SU-DHL-6 (cell line): ENCODE results near the gene RPS6KA2.

ENCODE experiments used
- H2AFZ ChIP-seq: fragments of 200-600 bp; sonication (generic); 2 replicates; pipeline ENCODE4 v1.6.1; 2014; ENCODE audit warnings: low read depth, mild to moderate bottlenecking, moderate library complexity, mixed read lengths, antibody characterized with exemption, low read length; ENCODE audit not compliant: severe bottlenecking
- H3F3A ChIP-seq: fragments of 200-600 bp; shearing (Covaris generic); 2 replicates; pipeline ENCODE4 v1.6.0; 2016; ENCODE audit warnings: antibody characterized with exemption, mild to moderate bottlenecking; ENCODE audit not compliant: insufficient read depth
- H3K27ac ChIP-seq: fragments of 200-600 bp; sonication (generic); 2 replicates; pipeline ENCODE4 v1.5.1; 2016; ENCODE audit warnings: low read depth, mild to moderate bottlenecking, low read length, moderate library complexity, mixed read lengths
- H3K27me3 ChIP-seq: fragments of 200-600 bp; sonication (generic), shearing (Covaris generic); 2 replicates; pipeline ENCODE4 v1.6.0; 2014; ENCODE audit warnings: mild to moderate bottlenecking, low read length
- H3K36me3 ChIP-seq: fragments of 200-600 bp; sonication (generic); 2 replicates; pipeline ENCODE4 v1.6.1; 2014; ENCODE audit warnings: mild to moderate bottlenecking, low read length, mixed read lengths
- H3K4me2 ChIP-seq: fragments of 300-600, 200-600 bp; shearing (Covaris generic), sonication (generic); 2 replicates; pipeline ENCODE4 v1.6.0; 2014; ENCODE audit warnings: low read length, low read depth, mild to moderate bottlenecking; ENCODE audit not compliant: poor library complexity, severe bottlenecking
- H3K4me3 ChIP-seq: fragments of 200-600 bp; sonication (generic); 2 replicates; pipeline ENCODE4 v1.5.1; 2014; ENCODE audit warnings: antibody characterized with exemption, low read length, mild to moderate bottlenecking, mixed read lengths; ENCODE audit not compliant: insufficient read depth, poor library complexity, severe bottlenecking
- H3K79me2 ChIP-seq: fragments of 200-600 bp; sonication (generic); 2 replicates; pipeline ENCODE4 v1.6.1; 2014; ENCODE audit warnings: mild to moderate bottlenecking, low read length, moderate library complexity; ENCODE audit not compliant: insufficient read depth
- H3K9ac ChIP-seq: fragments of 200-600 bp; sonication (generic); 2 replicates; pipeline ENCODE4 v1.7.0; 2014; ENCODE audit warnings: mild to moderate bottlenecking, low read length
- H3K9me2 ChIP-seq: fragments of 200-600 bp; sonication (generic); replicated peaks from 2 replicates; pipeline ENCODE4 v1.6.1; 2014; ENCODE audit warnings: low read length; ENCODE audit not compliant: insufficient read depth
- H3K9me3 ChIP-seq: fragments of 200-600 bp; sonication (generic); 2 replicates; pipeline ENCODE4 v1.6.1; 2014; ENCODE audit warnings: low read length, mixed read lengths; ENCODE audit not compliant: insufficient read depth
- H4K20me1 ChIP-seq: fragments of 200-600 bp; sonication (generic); 2 replicates; pipeline ENCODE4 v1.6.1; 2014; ENCODE audit warnings: low read depth, mild to moderate bottlenecking, antibody characterized with exemption, low read length, moderate library complexity, mixed read lengths
- CTCF ChIP-seq: fragments of 200-600 bp; sonication (generic); IDR thresholded peaks from one replicate; pipeline ENCODE4 v1.5.1; 2017; ENCODE audit warnings: antibody characterized with exemption, mild to moderate bottlenecking, low read length, moderate library complexity; ENCODE audit not compliant: insufficient read depth, poor library complexity, severe bottlenecking
- EZH2phosphoT487 ChIP-seq: fragments of 200-600 bp; sonication (generic), shearing (Covaris generic); conservative IDR thresholded peaks from 2 replicates; pipeline ENCODE4 v1.6.1; 2018; ENCODE audit warnings: mild to moderate bottlenecking, antibody characterized with exemption, low read length, moderate library complexity, mixed read lengths

RPS6KA2 gene

GRCh38 chr6:166418691-166419143, 208.3 kb downstream of the RPS6KA2 start:
- Histone ChIP-seq H3K27ac (no peak overlapping the region), H3K36me3 (no peaks in the 10 kb centered on the region), H2AFZ (no peak overlapping the region), H3K27me3 (no peaks in the 10 kb centered on the region), H3K4me2 (no peak overlapping the region), H3K9me2 (no peaks in the 10 kb centered on the region), H4K20me1 (no peaks in the 10 kb centered on the region), H3K79me2 (no peaks in the 10 kb centered on the region), H3K9ac (no peak overlapping the region), H3F3A (no peaks in the 10 kb centered on the region), H3K4me3 (no peak overlapping the region), H3K9me3 (no peaks in the 10 kb centered on the region)
- TF ChIP-seq CTCF (no peak), EZH2phosphoT487 (no peak)

- Histone ChIP-seq H3F3A (no peaks in the 10 kb centered on the region), H4K20me1 (no peaks in the 10 kb centered on the region), H3K27me3 (no peaks in the 10 kb centered on the region), H3K79me2 (no peaks in the 10 kb centered on the region), H3K9ac (no peak overlapping the region), H2AFZ (no peak overlapping the region), H3K9me2 (no peaks in the 10 kb centered on the region), H3K4me3 (no peak overlapping the region), H3K9me3 (no peaks in the 10 kb centered on the region), H3K27ac (no peak overlapping the region), H3K4me2 (no peak overlapping the region), H3K36me3 (no peaks in the 10 kb centered on the region)
- no peak for TF ChIP-seq EZH2phosphoT487
- TF ChIP-seq CTCF, result no peak
These were observed 209.8 kb downstream of the RPS6KA2 start for GRCh38 chr6:166417285-166417691.

- Histone ChIP-seq H3K9ac (no peak overlapping the region), H3K9me2 (no peaks in the 10 kb centered on the region), H3K79me2 (no peaks in the 10 kb centered on the region), H4K20me1 (no peaks in the 10 kb centered on the region), H3F3A (no peaks in the 10 kb centered on the region), H3K4me3 (no peak overlapping the region), H3K27ac (no peak overlapping the region), H3K4me2 (no peak overlapping the region), H2AFZ (no peak overlapping the region), H3K36me3 (no peaks in the 10 kb centered on the region), H3K27me3 (no peaks in the 10 kb centered on the region), H3K9me3 (no peaks in the 10 kb centered on the region)
- TF ChIP-seq CTCF, result no peak
- TF ChIP-seq EZH2phosphoT487, result no peak
These were observed 211.2 kb downstream of the RPS6KA2 start for GRCh38 chr6:166415833-166416347.
